Stomach smooth muscle (tissue), 2 donors: ENCODE results near the gene ERBB4.
"Not testable (repeated sequence)": the region's sequence is repeated elsewhere in the genome, so short reads cannot be mapped to it uniquely, and the experiment has no call there.

Experiments
- H3K27ac ChIP-seq: one replicate; pipeline ENCODE4 v1.7.0; 2013; ENCODE audit warnings: mild to moderate bottlenecking, low read length, inconsistent platforms
- H3K27me3 ChIP-seq, 2 donors: one replicate each; pipeline ENCODE4 v1.7.0; 2013; ENCODE audit warnings: low read length in 2 of 2; ENCODE audit not compliant: insufficient read depth in 2 of 2, control insufficient read depth in 1 of 2
- H3K36me3 ChIP-seq, 2 donors: one replicate each; pipeline ENCODE4 v1.7.0; 2013; ENCODE audit warnings: low read length in 2 of 2; ENCODE audit not compliant: control insufficient read depth in 2 of 2, insufficient read depth in 2 of 2
- H3K4me1 ChIP-seq: one replicate; pipeline ENCODE4 v1.7.0; 2013; ENCODE audit warnings: low read length; ENCODE audit not compliant: control insufficient read depth, insufficient read depth
- H3K4me3 ChIP-seq, 2 donors: one replicate each; pipeline ENCODE4 v1.7.0; 2013; ENCODE audit warnings: low read length in 2 of 2
- H3K9ac ChIP-seq, 2 donors: one replicate each; pipeline ENCODE4 v1.7.0; 2013; ENCODE audit warnings: low read length in 2 of 2, mild to moderate bottlenecking in 1 of 2
- H3K9me3 ChIP-seq, 2 donors: one replicate each; pipeline ENCODE4 v1.7.0; 2013; ENCODE audit warnings: low read length in 2 of 2; ENCODE audit not compliant: control insufficient read depth in 2 of 2
- donor health status: healthy.
- donor health status: Pancreatic carcinoma.

The ERBB4 gene

GRCh38 chr2:212480447-212480846 is 58.2 kb downstream of the ERBB4 start:
- H3K9ac ChIP-seq: no peak overlapping the region
- H3K36me3 ChIP-seq: no peaks in the 10 kb centered on the region
- no peak overlapping the region for H3K4me3 ChIP-seq
- H3K4me1 ChIP-seq: no peaks in the 10 kb centered on the region
- H3K9me3 ChIP-seq: no peaks in the 10 kb centered on the region
- no peak overlapping the region for H3K27ac ChIP-seq
- H3K27me3 ChIP-seq: no peaks in the 10 kb centered on the region

DNA sequence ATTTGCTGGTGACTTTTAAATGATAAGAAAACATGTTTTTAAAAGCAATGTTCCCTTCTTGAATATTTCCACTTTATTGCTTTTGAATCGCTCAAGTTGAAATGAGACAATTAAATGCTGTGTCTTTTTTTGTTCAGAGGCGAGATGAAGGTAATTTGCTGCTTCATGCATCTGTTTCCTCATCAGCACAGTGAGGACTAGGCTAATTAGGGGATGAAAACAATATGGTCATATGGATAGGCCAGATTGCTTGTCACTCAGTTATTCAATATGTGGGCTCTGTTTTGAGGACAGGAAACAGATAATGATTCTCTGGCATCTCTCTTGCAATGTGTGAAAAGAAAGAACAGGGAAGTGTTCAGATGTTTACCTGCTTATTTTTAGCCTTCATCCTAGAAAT is 61.0 kb downstream of the ERBB4 start:
- Histone ChIP-seq H3K9ac (no peak overlapping the region), H3K9me3 (no peaks in the 10 kb centered on the region), H3K36me3 (no peaks in the 10 kb centered on the region), H3K27ac (no peak overlapping the region), H3K27me3 (no peaks in the 10 kb centered on the region), H3K4me3 (no peak overlapping the region), H3K4me1 (no peaks in the 10 kb centered on the region)

DNA sequence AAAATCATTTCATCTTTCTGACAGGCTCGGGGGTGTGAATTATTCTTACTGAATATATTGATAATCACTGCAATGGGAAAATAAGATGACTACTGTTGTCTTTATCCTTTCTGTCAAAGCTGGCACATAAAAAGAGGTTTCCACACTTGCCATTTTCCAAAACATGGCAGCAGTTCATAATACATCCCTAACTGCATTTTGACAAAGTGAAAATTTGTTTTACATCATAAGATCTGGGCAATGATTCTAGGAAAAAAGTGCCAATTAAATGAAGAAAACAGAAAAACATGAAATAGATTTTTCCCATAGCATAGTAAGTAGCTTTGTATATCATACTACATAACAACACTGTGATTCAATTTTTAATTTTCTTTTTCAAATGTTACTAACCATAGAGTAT is 65.4 kb downstream of the ERBB4 start:
- no peak overlapping the region for H3K9ac ChIP-seq
- H3K4me1 ChIP-seq: no peaks in the 10 kb centered on the region
- H3K36me3 ChIP-seq: no peaks in the 10 kb centered on the region
- H3K27me3 ChIP-seq: no peaks in the 10 kb centered on the region
- H3K9me3 ChIP-seq: no peaks in the 10 kb centered on the region
- no peak overlapping the region for H3K4me3 ChIP-seq
- H3K27ac ChIP-seq: no peak overlapping the region

- not testable (repeated sequence) for H3K27me3 ChIP-seq, H3K36me3 ChIP-seq, H3K9ac ChIP-seq, H3K27ac ChIP-seq, H3K4me3 ChIP-seq, H3K4me1 ChIP-seq, H3K9me3 ChIP-seq
Measured at GRCh38 chr2:212467551-212467950, 71.1 kb downstream of the ERBB4 start.

DNA sequence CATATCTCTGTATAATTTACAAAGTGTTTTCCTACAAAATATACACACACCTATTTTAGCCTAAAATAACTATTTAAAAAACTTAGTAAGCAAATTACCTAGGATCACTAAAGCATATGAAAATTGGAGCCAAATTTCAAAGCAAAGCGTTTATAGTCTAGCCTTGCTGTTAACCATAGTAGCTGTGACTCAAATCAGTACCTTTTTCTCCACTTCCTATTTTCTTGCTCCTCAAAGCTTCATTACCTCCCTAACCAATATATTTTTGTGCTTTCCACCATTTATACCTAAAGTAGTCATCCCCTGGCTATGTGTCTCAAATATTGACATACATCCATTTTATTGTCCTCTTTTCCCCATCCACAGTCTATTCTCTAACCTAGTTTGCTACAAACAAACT is 73.1 kb downstream of the ERBB4 start:
- H3K36me3 ChIP-seq: no peaks in the 10 kb centered on the region
- H3K9ac ChIP-seq: no peak overlapping the region
- H3K9me3 ChIP-seq: no peaks in the 10 kb centered on the region
- no peak overlapping the region for H3K27ac ChIP-seq
- H3K27me3 ChIP-seq: no peaks in the 10 kb centered on the region
- H3K4me1 ChIP-seq: no peaks in the 10 kb centered on the region
- no peak overlapping the region for H3K4me3 ChIP-seq

- not testable (repeated sequence) for H3K4me1 ChIP-seq, H3K27ac ChIP-seq, H3K4me3 ChIP-seq, H3K9me3 ChIP-seq, H3K27me3 ChIP-seq, H3K36me3 ChIP-seq, H3K9ac ChIP-seq
Measured at GRCh38 chr2:212461708-212462107, 76.9 kb downstream of the ERBB4 start.

DNA sequence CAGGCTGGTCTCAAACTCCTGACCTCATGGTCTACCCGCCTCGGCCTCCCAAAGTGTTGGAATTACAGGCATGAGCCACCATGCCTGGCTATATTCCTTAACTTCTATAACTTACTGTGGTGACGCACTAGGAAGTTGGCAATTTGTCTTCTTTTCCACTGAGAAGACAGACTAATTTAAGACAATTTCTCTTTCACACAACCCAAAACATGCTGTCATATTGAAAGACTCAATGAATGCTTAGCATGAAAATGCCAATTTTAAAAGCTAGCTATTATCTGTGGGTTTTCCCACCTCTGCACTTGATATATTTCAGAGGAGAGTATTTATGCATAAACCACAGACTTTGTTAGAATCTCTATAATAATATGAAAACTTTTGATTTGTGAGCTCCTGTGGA is 84.5 kb downstream of the ERBB4 start:
- Histone ChIP-seq H3K4me3 (no peak overlapping the region), H3K36me3 (no peaks in the 10 kb centered on the region), H3K4me1 (no peaks in the 10 kb centered on the region), H3K9me3 (no peaks in the 10 kb centered on the region), H3K27ac (no peak overlapping the region), H3K27me3 (no peaks in the 10 kb centered on the region), H3K9ac (no peak overlapping the region)

- no peaks in the 10 kb centered on the region for H3K36me3 ChIP-seq
- H3K4me3 ChIP-seq: no peak overlapping the region
- H3K27me3 ChIP-seq: no peaks in the 10 kb centered on the region
- no peak overlapping the region for H3K27ac ChIP-seq
- no peak overlapping the region for H3K9ac ChIP-seq
- H3K4me1 ChIP-seq: no peaks in the 10 kb centered on the region
- H3K9me3 ChIP-seq: no peaks in the 10 kb centered on the region
Measured at GRCh38 chr2:212451786-212452231, 86.8 kb downstream of the ERBB4 start.

GRCh38 chr2:212448698-212449097 is 89.9 kb downstream of the ERBB4 start:
- H3K27ac ChIP-seq: no peak overlapping the region
- H3K36me3 ChIP-seq: no peaks in the 10 kb centered on the region
- H3K4me3 ChIP-seq: no peak overlapping the region
- no peaks in the 10 kb centered on the region for H3K27me3 ChIP-seq
- H3K9me3 ChIP-seq: no peaks in the 10 kb centered on the region
- no peaks in the 10 kb centered on the region for H3K4me1 ChIP-seq
- H3K9ac ChIP-seq: no peak overlapping the region

DNA sequence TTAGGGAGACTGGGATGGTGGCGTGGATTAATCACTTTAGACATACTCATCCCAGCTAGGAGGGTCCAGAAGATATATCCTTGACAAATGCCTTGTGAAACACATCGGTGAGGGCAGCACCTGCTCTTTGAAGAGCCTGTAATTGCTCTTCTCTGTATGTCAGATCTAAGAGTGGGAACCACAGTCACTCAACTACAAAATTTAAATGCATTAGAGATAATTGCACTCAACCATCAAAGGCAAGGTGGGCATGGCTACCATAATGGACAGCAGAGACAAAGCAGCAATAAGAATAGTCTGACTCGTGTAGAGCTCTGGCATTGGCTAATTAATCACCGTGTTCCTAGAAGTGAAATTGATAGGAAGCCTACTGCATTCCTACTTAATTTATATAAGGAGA is 96.8 kb downstream of the ERBB4 start:
- Histone ChIP-seq H3K9ac (no peak overlapping the region), H3K36me3 (no peaks in the 10 kb centered on the region), H3K9me3 (peaks cover 5 to 15% of the 10 kb centered on the region in 2 donors), H3K27me3 (no peaks in the 10 kb centered on the region), H3K4me1 (no peaks in the 10 kb centered on the region), H3K27ac (no peak overlapping the region), H3K4me3 (no peak overlapping the region)

DNA sequence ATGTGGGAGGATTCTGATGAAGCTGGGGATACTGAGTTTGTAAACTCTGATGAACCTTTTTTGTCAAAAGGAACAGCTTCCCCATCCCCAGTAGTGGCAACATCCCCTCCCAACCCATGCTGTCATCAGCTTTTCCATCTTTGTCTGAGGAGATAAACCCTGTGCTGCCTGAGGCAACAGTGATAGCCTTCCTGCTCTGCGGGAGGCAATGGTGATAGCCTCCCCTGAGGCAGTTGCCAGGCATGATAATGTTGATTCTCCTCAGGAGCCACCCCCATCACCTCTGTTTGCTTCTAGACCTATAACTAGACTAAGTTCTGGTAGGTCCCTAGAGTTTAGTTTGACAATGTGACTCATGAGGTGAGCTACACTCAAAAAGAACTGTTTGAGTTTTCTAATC is 97.5 kb downstream of the ERBB4 start:
- H3K4me1 ChIP-seq: no peaks in the 10 kb centered on the region
- H3K4me3 ChIP-seq: no peak overlapping the region
- H3K27me3 ChIP-seq: no peaks in the 10 kb centered on the region
- H3K9ac ChIP-seq: no peak overlapping the region
- no peaks in the 10 kb centered on the region for H3K36me3 ChIP-seq
- peaks cover 5 to 15% of the 10 kb centered on the region in 2 donors for H3K9me3 ChIP-seq
- no peak overlapping the region for H3K27ac ChIP-seq
